Esophagus muscularis mucosa (tissue), 4 donors: Measurements from ENCODE around the gene TSBP1. TPM values are rescaled to one million over a fixed set of nuclear protein-coding genes. Genes with fewer than 3 reads are reported as not detected.

ENCODE experiments used
- DNase-seq: peaks from one replicate; pipeline ENCODE4 v3.0.0-alpha.2; 2017; ENCODE audit errors: extremely low spot score
- H3K27ac ChIP-seq, 4 donors: fragments of 200-600 bp; sonication (generic); replicated peaks in 1 of 4; 1 replicate in 3 of 4; 2 replicates in 1 of 4; pipeline ENCODE4 v1.5.1; 2016 to 2019; ENCODE audit warnings: mild to moderate bottlenecking in 1 of 4
- H3K27me3 ChIP-seq, 4 donors: fragments of 200-600 bp; sonication (generic); one replicate each; pipeline versions ENCODE4 v1.5.1 to v1.6.0; 2016 to 2019
- H3K36me3 ChIP-seq, 4 donors: fragments of 200-600 bp; sonication (generic); one replicate each; pipeline ENCODE4 v1.5.1; 2016 to 2019
- H3K4me1 ChIP-seq, 4 donors: fragments of 200-600 bp; sonication (generic); one replicate each; pipeline ENCODE4 v1.5.1; 2016 to 2019
- H3K4me3 ChIP-seq, 4 donors: fragments of 200-600 bp; sonication (generic); 1 replicate in 2 of 4; 2 replicates in 2 of 4; pipeline ENCODE4 v1.5.1; 2016 to 2019; ENCODE audit warnings: mild to moderate bottlenecking in 4 of 4, moderate library complexity in 1 of 4
- H3K9me3 ChIP-seq, 4 donors: fragments of 200-600 bp; sonication (generic); 1 replicate in 3 of 4; 2 replicates in 1 of 4; pipeline ENCODE4 v1.5.1; 2016 to 2019
- CTCF ChIP-seq, 3 experiments: fragments of 200-600 bp in 2 of 3; fragments of 450-650 bp in 1 of 3; sonication (generic) in 2 of 3; IDR thresholded peaks; one replicate each; pipeline ENCODE4 v1.5.1; 2017 to 2019; ENCODE audit warnings: antibody characterized with exemption in 3 of 3, mild to moderate bottlenecking in 2 of 3, moderate library complexity in 1 of 3
- EP300 ChIP-seq: sonication (generic); formaldehyde crosslinking; IDR thresholded peaks from one replicate; pipeline ENCODE4 v1.6.1; 2017; ENCODE audit warnings: antibody characterized with exemption
- POLR2A ChIP-seq: fragments of 450-650 bp; IDR thresholded peaks from one replicate; pipeline ENCODE4 v1.6.1; 2017; ENCODE audit warnings: antibody characterized with exemption, moderate library complexity, mild to moderate bottlenecking, low read depth
- POLR2AphosphoS5 ChIP-seq, 2 donors: sonication (generic); formaldehyde crosslinking; IDR thresholded peaks; one replicate each; pipeline ENCODE4 v1.6.1; 2017; ENCODE audit warnings: antibody characterized with exemption in 2 of 2
- WGBS: methylation state at CpG from one replicate; pipeline ENCODE4 v1.1.5; 2018; 5-methylcytosine and 5-hydroxymethylcytosine counted together
- intact Hi-C: fragments of 100-400 bp; cut with DNase I; formaldehyde crosslinking; loops from one replicate; pipeline ENCODE4 v1.15.1; 2023
- total RNA-seq, 4 donors: library from RNA; depleted of rRNA; stranded (reverse); fragments of >200 nt; gene quantifications; one replicate each; pipeline versions ENCODE4 v1.1.0 to v1.2.1, GENCODE V29; 2016

The TSBP1 gene
- total RNA-seq, 4 donors from 2014 or later: not detected

GRCh38 chr6:32329141-32329540, 42.6 kb downstream of the TSBP1 start:
- TF ChIP-seq POLR2A: no peak
- no peak for TF ChIP-seq CTCF (IDR thresholded peaks at IDR 0.05)
- no peak for TF ChIP-seq EP300
- DNase-seq: no peak
- no peaks in the 10 kb centered on the region for H3K9me3 ChIP-seq
- H3K4me1 ChIP-seq: no peaks in the 10 kb centered on the region
- intact Hi-C loops: no loop called here
- no peak overlapping the region for H3K27ac ChIP-seq
- no peak overlapping the region for H3K4me3 ChIP-seq
- no peaks in the 10 kb centered on the region for H3K36me3 ChIP-seq
- H3K27me3 ChIP-seq: no peaks in the 10 kb centered on the region

GRCh38 chr6:32327103-32327502, 44.6 kb downstream of the TSBP1 start:
- Histone ChIP-seq H3K36me3 (no peaks in the 10 kb centered on the region), H3K27me3 (no peaks in the 10 kb centered on the region), H3K4me3 (no peak overlapping the region), H3K4me1 (no peaks in the 10 kb centered on the region), H3K27ac (no peak overlapping the region), H3K9me3 (no peaks in the 10 kb centered on the region)
- WGBS: 80% methylated on average over 3 of the region's 3 CpGs
- intact Hi-C loops: no loop called here
- no peak for DNase-seq
- TF ChIP-seq EP300 (no peak), CTCF (IDR thresholded peaks at IDR 0.05) (no peak), POLR2A (no peak), POLR2AphosphoS5 (IDR thresholded peaks at IDR 0.05) (no peak)

GRCh38 chr6:32318501-32318900, 53.2 kb downstream of the TSBP1 start:
- H3K9me3 ChIP-seq: no peaks in the 10 kb centered on the region
- H3K27ac ChIP-seq: no peak overlapping the region
- DNase-seq: no peak
- no peaks in the 10 kb centered on the region for H3K4me1 ChIP-seq
- no peak overlapping the region for H3K4me3 ChIP-seq
- no peaks in the 10 kb centered on the region for H3K27me3 ChIP-seq
- TF ChIP-seq POLR2A (no peak), EP300 (no peak), CTCF (IDR thresholded peaks at IDR 0.05) (no peak), POLR2AphosphoS5 (IDR thresholded peaks at IDR 0.05) (no peak)
- intact Hi-C loops: no loop called here
- H3K36me3 ChIP-seq: no peaks in the 10 kb centered on the region

GRCh38 chr6:32317541-32317940, 54.2 kb downstream of the TSBP1 start:
- no peak for TF ChIP-seq CTCF (IDR thresholded peaks at IDR 0.05)
- no peak for TF ChIP-seq POLR2AphosphoS5 (IDR thresholded peaks at IDR 0.05)
- no peak for TF ChIP-seq POLR2A
- TF ChIP-seq EP300: no peak
- intact Hi-C loops: no loop called here
- no peaks in the 10 kb centered on the region for H3K9me3 ChIP-seq
- no peaks in the 10 kb centered on the region for H3K27me3 ChIP-seq
- H3K4me1 ChIP-seq: no peaks in the 10 kb centered on the region
- H3K4me3 ChIP-seq: no peak overlapping the region
- no peak for DNase-seq
- 66% methylated on average over 5 of the region's 5 CpGs for WGBS
- H3K27ac ChIP-seq: no peak overlapping the region
- no peaks in the 10 kb centered on the region for H3K36me3 ChIP-seq

- Histone ChIP-seq H3K27me3 (no peaks in the 10 kb centered on the region), H3K9me3 (no peaks in the 10 kb centered on the region), H3K4me3 (no peak overlapping the region), H3K27ac (no peak overlapping the region), H3K36me3 (no peaks in the 10 kb centered on the region), H3K4me1 (no peaks in the 10 kb centered on the region)
- intact Hi-C loops: no loop called here
- DNase-seq: no peak
- 92% methylated on average over 1 of the region's 1 CpG for WGBS
- TF ChIP-seq POLR2AphosphoS5 (IDR thresholded peaks at IDR 0.05): no peak
- TF ChIP-seq EP300: no peak
- no peak for TF ChIP-seq CTCF (IDR thresholded peaks at IDR 0.05)
- no peak for TF ChIP-seq POLR2A
Measured at GRCh38 chr6:32313964-32314363, 57.7 kb downstream of the TSBP1 start.
